Spleen (tissue), 7 donors: ENCODE data around the gene ZNF385C.

Source experiments
- POLR2A ChIP-seq, 3 donors: fragments of 450-650 bp; IDR thresholded peaks; one replicate each; pipeline ENCODE4 v1.5.1; 2017; ENCODE audit warnings: antibody characterized with exemption in 3 of 3, mild to moderate bottlenecking in 1 of 3
- TF ChIP-seq, protein P1 (sequence below), 11 experiments: fragments of 200-600 bp in 7 of 11; fragments of 450-650 bp in 4 of 11; sonication (generic) in 4 of 11; IDR thresholded peaks in 8 of 11; conservative IDR thresholded peaks in 3 of 11; 1 replicate in 7 of 11; 2 replicates in 4 of 11; pipeline versions ENCODE4 v1.4.0 to v1.8.0; 2016 to 2021; ENCODE audit warnings: antibody characterized with exemption in 11 of 11, inconsistent platforms in 4 of 11, mild to moderate bottlenecking in 1 of 11
- donor health status: DM: no; HTN: no; CAD: no; lungs with moderate emphysema.
- donor health status: DM: no; HTN: no; CAD: no.
- donor health status: DM: no; HTN: no; CAD: no.

GRCh38 chr17:42025936-42026335 is 72.3 kb downstream of the ZNF385C start:
- TF ChIP-seq, protein P1, sequence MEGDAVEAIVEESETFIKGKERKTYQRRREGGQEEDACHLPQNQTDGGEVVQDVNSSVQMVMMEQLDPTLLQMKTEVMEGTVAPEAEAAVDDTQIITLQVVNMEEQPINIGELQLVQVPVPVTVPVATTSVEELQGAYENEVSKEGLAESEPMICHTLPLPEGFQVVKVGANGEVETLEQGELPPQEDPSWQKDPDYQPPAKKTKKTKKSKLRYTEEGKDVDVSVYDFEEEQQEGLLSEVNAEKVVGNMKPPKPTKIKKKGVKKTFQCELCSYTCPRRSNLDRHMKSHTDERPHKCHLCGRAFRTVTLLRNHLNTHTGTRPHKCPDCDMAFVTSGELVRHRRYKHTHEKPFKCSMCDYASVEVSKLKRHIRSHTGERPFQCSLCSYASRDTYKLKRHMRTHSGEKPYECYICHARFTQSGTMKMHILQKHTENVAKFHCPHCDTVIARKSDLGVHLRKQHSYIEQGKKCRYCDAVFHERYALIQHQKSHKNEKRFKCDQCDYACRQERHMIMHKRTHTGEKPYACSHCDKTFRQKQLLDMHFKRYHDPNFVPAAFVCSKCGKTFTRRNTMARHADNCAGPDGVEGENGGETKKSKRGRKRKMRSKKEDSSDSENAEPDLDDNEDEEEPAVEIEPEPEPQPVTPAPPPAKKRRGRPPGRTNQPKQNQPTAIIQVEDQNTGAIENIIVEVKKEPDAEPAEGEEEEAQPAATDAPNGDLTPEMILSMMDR (IDR thresholded peaks at IDR 0.05 in 8 of 11, conservative IDR thresholded peaks at IDR 0.05 in 3 of 11): no peak
- TF ChIP-seq POLR2A (IDR thresholded peaks at IDR 0.05): no peak
